Measurements from ENCODE around the gene WDR11.

Gene WDR11

GRCh38 chr10:120850911-120851865 is at the start of gene WDR11:
WDR11 (plus strand) TSS chr10:120851362; CDS start chr10:120851421, 59 bp downstream.
- DNase-seq (ENCODE audit: low read depth, low spot score), result peak; percentile 33

- DNase-seq (ENCODE audit: low read depth, low spot score), result no peak
These were observed 48.2 kb upstream of the WDR11 start for GRCh38 chr10:120802935-120803334.

DNA sequence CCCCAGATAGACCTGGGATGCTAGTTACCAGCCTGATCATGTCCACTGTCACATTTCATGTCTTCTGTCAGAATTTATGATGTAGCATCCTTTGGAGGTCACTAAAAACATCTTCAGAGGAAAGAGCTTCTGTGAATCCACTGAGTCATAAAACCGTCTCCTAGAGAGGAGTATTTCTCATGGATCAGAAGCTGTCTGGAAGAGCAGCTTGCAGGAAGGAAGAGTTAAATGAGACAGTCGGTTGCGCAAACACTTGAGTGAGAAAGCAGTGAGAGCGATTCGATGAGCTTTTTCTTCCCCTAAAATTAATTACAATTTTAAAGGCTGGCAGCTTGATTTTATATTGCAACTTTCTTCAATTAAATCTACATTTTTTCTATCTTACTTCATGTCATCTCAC is 47.2 kb upstream of the WDR11 start:
- no peak for DNase-seq (ENCODE audit: low read depth, low spot score)

DNA sequence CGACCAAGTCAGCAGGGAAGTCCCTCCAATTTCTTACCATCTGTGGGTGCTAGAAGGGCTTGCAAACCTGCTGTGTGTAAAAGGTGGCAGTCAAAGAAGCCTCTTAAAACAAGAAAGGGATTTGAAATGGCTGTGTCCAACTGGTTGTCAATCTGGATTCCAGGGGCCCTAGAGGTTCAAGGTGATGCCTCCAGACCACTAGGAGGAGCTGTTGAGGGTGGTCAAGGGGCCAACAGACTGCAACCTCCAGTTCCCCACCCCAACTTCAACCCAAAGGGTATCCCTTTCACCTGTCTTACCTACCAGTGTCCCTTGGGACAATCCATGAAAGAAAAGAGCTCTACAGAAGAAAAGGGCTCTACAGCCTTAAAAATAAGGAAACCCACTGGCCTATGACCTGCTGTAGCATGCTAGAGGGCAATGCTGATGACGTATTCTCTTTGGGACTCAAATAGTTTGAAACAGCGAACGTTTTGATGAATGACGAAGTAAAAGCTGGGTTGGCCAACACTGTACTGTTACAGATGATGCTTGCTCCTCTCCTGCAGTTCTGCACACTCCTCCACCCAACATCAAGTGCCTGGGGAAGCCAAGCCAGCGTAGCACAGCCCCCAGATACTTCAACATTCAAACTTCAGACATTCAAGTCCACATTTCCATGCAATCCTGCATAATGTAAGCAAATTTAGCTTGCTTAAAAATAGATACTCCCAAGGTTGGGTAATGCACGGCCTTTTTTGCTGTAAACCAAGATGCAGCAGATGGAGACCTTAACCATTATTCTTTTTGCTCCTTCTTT is 45.9 kb upstream of the WDR11 start:
- DNase-seq (ENCODE audit: low read depth, low spot score), result no peak

- DNase-seq (ENCODE audit: low read depth, low spot score), result no peak
These were observed 45.1 kb upstream of the WDR11 start for GRCh38 chr10:120806081-120806480.

DNA sequence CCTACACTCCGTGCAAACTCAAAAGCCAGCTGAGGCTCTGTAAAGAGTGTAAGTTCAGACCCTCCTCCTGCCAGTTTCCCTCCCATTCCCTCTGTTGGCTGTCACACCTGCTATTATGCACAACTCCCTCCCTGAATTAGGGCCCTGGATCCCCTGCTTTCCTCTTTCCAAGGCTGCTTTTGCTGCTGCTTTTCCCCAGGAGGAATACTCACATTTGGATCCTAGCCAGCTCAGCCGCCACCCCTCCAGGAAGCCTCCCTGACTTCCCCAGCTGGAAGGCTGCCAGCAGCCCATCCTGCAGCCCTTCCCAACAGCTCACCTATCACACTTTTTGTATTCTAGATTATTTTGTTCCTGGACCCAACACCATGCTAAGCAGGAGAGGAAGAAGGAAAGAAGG is 40.9 kb upstream of the WDR11 start:
- DNase-seq (ENCODE audit: low read depth, low spot score), result no peak

DNA sequence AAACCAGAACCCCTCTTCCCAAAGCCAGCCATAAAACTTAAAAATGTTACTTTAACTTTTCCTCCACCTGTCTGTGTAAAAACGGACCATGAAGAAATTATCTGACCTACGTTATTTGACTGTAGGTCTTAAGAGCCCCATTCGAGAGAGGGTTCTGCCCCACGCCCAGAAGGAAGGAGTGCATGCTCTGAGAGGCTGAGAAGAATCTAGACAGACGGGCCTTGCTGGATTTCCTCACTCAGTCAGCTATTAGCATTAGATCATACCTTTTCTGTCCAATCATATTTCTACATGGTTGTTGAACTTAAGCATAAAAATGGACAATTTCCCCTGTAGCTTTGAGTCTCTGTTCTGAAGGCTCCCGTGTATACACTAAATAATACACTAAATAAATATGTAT is 38.1 kb upstream of the WDR11 start:
- no peak for DNase-seq (ENCODE audit: low read depth, low spot score)

DNA sequence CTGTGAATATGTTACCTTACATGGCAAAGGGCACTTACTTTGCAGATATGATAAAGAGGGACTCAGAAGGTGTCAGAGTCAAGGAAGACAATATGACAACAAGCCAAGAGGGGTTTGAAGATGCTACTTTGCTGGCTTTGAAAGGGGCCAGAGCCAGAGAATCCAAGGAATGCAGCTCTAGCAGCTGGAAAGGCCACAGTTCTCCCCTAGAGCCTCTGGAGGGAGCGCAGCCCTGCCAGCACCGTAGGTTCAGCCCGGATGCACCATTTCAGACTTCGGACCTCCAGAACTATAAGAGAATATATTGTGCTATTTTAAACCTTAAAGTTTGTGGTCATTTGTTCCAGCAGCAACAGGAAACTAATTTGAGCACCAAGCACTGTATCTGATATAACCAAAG is 32.9 kb upstream of the WDR11 start:
- DNase-seq (ENCODE audit: low read depth, low spot score), result no peak

DNA sequence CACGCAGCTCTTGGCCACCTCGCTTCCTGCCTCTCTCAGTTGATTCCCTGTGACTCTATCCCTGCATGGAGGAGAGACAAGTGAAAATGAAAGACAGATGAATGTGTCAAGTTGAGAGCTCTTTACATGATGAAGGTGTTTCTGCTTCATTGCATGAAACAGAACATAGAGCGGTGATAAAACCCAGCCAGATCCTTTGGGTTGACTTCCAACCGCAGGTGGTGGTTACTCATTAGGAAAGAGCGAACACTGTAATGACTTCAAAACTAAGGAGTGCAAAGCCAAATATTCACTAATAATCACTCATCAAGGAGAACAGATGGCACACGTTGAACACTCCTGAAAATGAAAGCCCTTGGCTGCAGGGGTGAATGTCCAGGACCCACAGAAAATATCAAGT is 31.8 kb upstream of the WDR11 start:
- DNase-seq (ENCODE audit: low read depth, low spot score), result no peak

GRCh38 chr10:120823266-120823665 is 27.9 kb upstream of the WDR11 start:
- no peak for DNase-seq (ENCODE audit: low read depth, low spot score)

GRCh38 chr10:120824881-120825309 is 26.3 kb upstream of the WDR11 start:
- no peak for DNase-seq (ENCODE audit: low read depth, low spot score)

- DNase-seq (ENCODE audit: low read depth, low spot score), result no peak
These were observed 25.0 kb upstream of the WDR11 start for GRCh38 chr10:120825878-120826769.

- DNase-seq (ENCODE audit: low read depth, low spot score), result no peak
These were observed 23.8 kb upstream of the WDR11 start for GRCh38 chr10:120827251-120827875.

DNA sequence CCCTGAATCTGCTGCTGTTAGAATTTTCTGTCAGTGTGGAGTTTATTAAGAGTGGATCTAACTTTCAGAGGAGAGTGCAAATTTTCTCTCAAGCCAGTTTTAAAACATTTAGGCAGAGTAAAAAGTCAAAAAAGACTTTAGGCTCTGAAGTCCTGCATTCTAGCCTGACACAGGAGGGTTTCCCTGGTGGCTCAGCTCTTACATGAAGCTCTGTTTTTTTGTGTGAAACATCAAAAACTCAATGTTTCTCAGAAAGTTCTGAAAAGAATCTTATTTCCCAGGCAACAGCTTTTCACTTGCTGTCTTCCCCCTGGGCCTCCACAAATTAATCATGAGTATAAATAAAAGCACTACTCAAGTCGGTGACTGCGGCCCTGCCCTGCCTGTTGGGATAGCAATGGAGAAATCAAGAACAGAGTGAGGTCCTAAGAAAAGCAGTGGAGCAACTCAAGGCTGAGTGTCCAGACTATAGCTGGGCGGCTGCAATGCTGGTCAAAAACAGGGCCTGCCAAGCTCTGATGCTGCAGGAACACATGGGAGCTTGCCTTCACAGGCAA is 22.3 kb upstream of the WDR11 start:
- no peak for DNase-seq (ENCODE audit: low read depth, low spot score)

DNA sequence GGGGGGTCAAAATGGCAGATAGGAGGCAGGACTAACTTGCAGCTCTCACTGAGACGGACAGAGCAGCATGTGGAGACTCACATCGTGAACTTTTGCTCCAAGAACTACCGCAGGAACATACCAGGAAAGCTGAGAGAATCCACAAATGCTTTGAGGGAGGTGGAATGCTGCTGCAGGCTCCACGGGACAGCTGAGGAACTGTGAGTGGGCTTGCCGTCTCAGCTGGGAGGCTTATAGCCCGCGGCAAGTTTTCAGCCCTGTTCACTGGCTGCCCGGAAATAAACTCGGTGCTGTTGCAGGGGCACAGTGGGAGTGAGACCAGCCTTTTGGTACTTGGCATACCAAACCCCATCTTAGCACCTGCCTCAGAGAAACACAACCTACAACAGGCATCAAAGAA is 19.1 kb upstream of the WDR11 start:
- DNase-seq (ENCODE audit: low read depth, low spot score), result no peak

- no peak for DNase-seq (ENCODE audit: low read depth, low spot score)
These were observed 17.8 kb upstream of the WDR11 start for GRCh38 chr10:120833222-120833928.

DNA sequence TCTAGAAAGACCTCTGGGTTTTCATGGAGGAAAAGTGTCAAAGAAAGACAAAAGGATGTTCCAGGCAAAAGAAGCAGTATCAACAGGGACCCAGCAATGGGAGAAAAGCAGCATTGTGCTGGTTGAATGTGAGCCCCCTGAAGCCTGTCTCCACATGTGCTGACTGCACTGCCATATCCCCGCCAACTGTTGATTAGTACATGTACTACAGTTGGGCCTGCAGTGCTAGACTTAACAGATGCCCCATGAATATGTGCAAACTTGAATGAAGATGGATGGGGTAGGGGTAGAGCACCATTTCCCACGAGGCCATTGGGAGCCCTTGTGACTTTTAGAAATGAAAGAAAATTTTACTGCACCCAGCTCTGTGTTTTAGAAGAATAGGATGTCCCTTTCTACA is 15.6 kb upstream of the WDR11 start:
- DNase-seq (ENCODE audit: low read depth, low spot score), result no peak

DNA sequence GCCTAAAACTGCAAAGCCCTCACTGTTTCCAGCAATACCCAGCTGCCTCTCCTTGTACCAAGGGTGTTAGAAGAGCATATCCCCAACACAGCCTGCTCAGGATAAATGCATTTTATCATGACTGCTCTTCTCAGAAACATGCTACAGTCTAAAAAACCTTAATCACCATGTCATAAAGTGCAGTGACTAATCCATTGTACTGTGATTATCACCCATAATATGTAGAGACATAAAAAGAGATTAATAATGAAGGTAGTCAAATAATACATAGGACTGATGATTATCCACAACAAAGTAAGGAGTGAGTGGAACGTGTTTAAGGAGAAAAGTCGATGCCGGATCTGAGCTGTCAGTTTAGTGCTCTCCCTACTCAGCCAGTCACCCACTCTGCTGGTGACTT is 12.2 kb upstream of the WDR11 start:
- no peak for DNase-seq (ENCODE audit: low read depth, low spot score)

DNA sequence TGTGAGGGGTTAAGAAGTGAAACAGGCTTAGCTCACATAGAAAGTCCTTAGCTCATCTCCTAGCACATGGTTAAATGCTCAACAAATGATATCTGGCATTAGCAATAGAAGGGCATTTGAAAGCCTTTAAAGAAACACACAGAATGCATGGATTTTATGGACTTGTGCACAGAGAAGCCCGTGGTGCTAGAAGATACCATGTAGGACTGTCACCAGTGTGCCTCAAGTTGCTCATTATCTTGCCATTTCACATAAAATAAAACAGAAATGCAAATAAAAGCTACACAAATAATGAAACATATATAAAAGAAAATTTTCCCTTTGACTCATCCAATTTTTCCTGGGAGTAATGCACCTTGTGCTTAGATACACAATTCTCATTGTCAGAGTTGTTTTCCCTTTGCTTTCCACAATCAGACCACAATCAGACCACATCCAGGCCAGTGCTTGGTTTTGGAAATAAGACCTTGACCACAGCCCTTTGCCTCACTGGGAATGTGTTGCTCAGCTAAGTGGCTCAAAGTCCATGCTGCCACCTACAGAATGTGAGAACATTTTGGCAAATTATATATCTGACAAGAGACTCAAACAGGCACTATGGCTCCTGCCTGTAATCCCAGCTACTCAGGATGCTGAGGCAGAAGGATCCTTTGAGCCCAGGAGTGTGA is 9.5 kb upstream of the WDR11 start:
- no peak for DNase-seq (ENCODE audit: low read depth, low spot score)

DNA sequence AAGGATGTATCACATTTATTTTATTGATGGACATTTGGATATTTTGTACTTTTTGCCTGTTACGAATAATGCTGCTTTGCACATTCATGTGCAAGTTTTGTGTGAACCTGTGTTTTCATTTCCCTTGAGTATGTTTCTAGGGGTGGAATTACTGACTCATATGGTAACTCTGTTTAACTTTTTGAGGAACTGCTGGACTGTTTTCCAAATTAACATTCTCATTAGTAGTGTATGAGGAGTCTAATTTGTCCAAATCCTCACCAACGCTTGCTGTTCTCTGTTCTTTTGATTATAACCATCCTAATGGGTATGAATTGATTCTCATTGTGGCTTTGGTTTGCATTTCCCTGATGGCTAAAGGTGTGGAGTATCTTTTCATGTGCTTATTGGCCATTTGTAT is 3.2 kb downstream of the WDR11 start:
- DNase-seq (ENCODE audit: low read depth, low spot score), result no peak

All from activated CD4-positive, CD25-positive, alpha-beta regulatory T cell treated with anti-CD3 and anti-CD28 coated beads, Interleukin-2, amount 50 U/mL, for 16 hours (primary cell).